ENCODE data around the gene ATG7.
"Not testable (repeated sequence)": the region's sequence is repeated elsewhere in the genome, so short reads cannot be mapped to it uniquely, and the experiment has no call there.

Gene ATG7

DNA sequence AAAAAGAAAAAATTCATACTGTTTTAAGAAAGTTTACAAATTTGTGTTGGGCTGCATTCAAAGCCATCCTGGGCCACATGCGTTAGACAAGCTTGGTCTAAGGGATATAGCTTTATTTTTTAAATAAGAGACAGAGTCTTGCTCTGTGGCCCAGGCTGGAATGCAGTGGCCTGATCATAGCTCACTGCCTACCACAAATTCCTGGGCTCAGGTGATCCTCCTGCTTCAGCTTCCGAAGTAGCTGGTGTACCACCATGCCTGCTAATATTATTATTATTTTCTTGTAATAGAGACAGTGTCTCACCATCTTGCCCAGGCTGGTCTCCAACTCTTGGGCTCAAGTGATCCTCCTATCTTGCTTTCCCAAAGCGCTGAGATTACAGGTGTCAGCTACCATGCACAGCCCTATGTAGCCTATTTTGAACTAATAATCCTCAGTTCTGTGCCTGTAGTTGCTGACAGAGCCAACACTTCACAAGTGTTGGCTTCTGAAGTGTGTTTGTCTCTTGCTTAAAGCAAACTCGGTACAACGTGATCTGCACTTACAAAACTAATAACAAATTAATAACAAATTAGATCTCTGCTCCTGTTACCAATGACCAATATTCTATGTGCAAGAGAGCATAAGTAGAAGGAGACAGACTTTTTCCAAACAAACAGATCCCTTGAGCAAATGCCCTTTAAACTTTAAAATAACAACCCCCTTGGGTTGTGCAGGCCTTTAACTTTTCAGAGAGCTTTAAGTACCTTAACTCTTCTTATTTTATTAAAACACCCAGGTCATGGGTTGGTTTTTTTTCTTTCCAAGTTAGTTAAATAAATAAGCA lies 236.4 kb downstream of the ATG7 start:
- no peak overlapping the region for H3K4me3 ChIP-seq (ENCODE audit: low read length)
- no peaks in the 10 kb centered on the region for H3K27me3 ChIP-seq (ENCODE audit: insufficient read depth, low read length)
- H3K4me1 ChIP-seq (ENCODE audit: insufficient read depth, low read length): peaks cover 19% of the 10 kb centered on the region
- no peak overlapping the region for H3K27ac ChIP-seq (ENCODE audit: low read length)
- no peaks in the 10 kb centered on the region for H3K36me3 ChIP-seq (ENCODE audit: insufficient read depth, low read depth, low read length)
- no peaks in the 10 kb centered on the region for H3K9me3 ChIP-seq (ENCODE audit: insufficient read depth, low read depth, low read length)
- no peak overlapping the region; the same call in 1 of the 2 replicates for H3K9ac ChIP-seq (ENCODE audit: low read depth, low read length)

DNA sequence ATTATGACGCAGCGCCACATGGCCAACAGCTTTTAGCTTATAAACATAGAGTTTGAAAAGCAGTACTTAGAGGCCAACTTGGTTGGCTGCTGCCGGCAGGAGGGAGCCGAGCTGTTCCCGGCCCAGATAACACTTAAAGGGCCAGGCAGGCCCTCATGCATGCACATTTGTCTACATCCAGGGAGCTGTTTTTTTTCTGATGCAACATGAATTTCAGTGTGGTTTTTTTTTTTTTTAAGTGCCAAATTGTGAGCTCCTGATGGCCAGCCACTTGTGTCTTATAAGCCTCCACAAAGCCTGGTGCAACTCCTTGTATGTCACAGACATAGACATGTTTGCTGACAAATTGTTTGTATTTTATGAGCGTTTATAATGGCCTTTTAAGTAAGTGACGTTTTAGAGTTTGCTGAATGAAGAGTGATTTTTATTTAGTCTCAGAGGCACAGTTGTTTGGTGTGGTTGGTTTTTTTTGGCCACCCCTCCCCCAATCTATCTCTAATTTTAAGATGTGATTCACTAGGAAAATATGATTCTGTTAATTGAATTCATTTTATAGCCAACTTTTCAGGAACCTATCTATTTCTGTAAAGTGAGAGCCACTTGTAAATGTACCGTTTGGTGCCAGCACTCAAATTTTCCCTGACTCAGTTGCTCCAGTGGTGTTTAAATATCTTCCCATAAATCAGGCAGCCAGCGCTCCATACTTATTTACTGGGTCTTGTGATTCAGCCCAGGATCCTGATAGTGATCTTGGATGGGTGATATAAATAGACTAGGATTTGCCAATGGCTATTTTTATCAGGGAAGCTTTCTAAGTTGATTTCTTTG lies 237.2 kb downstream of the ATG7 start:
- Histone ChIP-seq H3K4me3 (ENCODE audit: low read length) (no peak overlapping the region), H3K4me1 (ENCODE audit: insufficient read depth, low read length) (peaks cover 19% of the 10 kb centered on the region), H3K36me3 (ENCODE audit: insufficient read depth, low read depth, low read length) (no peaks in the 10 kb centered on the region), H3K27ac (ENCODE audit: low read length) (no peak overlapping the region), H3K9me3 (ENCODE audit: insufficient read depth, low read depth, low read length) (no peaks in the 10 kb centered on the region), H3K9ac (ENCODE audit: low read depth, low read length) (peak overlapping the region; percentile 65; the same call in 1 of the 2 replicates), H3K27me3 (ENCODE audit: insufficient read depth, low read length) (no peaks in the 10 kb centered on the region)

DNA sequence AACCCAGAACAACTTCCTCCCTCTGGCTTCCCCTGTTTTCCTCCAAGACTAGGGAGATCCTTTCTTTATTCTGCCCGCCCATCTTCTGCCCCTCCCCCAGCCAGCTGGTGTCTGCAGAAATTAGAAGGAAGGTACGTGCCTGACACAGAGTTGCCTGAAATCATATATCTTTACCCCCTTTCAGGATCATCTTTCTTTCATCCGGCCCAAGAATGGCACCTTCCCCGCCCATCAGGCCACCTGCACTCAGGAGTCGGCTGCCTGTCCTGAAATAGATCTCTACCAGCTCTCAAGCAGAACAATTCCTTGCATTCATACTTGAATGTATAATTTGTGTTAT lies 237.8 kb downstream of the ATG7 start:
- Histone ChIP-seq H3K9ac (ENCODE audit: low read depth, low read length) (peak overlapping the region; percentile 65; the same call in 1 of the 2 replicates), H3K27me3 (ENCODE audit: insufficient read depth, low read length) (no peaks in the 10 kb centered on the region), H3K4me3 (ENCODE audit: low read length) (no peak overlapping the region), H3K36me3 (ENCODE audit: insufficient read depth, low read depth, low read length) (no peaks in the 10 kb centered on the region), H3K9me3 (ENCODE audit: insufficient read depth, low read depth, low read length) (no peaks in the 10 kb centered on the region), H3K4me1 (ENCODE audit: insufficient read depth, low read length) (peaks cover 19% of the 10 kb centered on the region), H3K27ac (ENCODE audit: low read length) (no peak overlapping the region)

DNA sequence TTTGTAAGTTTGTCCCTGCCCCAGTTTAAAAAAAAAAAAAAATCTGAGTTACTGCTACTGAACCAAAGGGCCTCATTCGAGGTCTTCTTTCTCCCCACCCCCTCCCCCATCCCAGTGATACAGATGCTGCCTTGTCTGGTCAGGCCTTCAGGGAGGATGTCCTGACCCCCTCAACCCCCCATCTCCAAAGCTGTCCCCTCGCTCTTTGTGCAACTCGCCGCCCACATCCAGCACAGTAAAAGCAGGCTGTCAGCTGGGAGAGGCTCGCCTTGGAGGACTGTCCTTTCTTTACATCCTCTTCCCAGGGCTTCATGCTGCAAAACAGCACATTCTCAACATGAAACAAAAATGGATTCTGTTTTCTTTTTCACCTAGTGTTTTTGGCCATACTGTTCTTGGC lies 238.2 kb downstream of the ATG7 start:
- Histone ChIP-seq H3K27me3 (ENCODE audit: insufficient read depth, low read length) (no peaks in the 10 kb centered on the region), H3K4me1 (ENCODE audit: insufficient read depth, low read length) (peaks cover 19% of the 10 kb centered on the region), H3K27ac (ENCODE audit: low read length) (no peak overlapping the region), H3K9ac (ENCODE audit: low read depth, low read length) (no peak overlapping the region), H3K36me3 (ENCODE audit: insufficient read depth, low read depth, low read length) (no peaks in the 10 kb centered on the region), H3K4me3 (ENCODE audit: low read length) (no peak overlapping the region), H3K9me3 (ENCODE audit: insufficient read depth, low read depth, low read length) (no peaks in the 10 kb centered on the region)

DNA sequence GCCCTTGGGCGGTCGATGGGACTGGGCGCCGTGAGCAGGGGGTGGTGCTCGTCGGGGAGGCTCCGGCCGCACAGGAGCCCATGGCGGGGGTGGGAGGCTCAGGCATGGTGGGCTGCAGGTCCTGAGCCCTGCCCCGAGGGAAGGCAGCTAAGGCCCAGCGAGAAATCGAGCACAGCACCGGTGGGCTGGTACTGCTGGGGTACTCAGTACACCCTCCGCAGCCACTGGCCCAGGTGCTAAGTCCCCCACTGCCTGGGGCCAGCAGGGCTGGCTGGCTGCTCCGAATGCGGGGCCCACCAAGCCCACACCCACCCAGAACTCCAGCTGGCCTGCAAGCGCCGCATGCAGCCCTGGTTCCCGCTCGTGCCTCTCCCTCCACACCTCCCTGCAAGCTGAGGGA lies 239.4 kb downstream of the ATG7 start:
- not testable (repeated sequence) for H3K27ac ChIP-seq (ENCODE audit: low read length); H3K36me3 ChIP-seq (ENCODE audit: insufficient read depth, low read depth, low read length); H3K27me3 ChIP-seq (ENCODE audit: insufficient read depth, low read length); H3K4me3 ChIP-seq (ENCODE audit: low read length); H3K9me3 ChIP-seq (ENCODE audit: insufficient read depth, low read depth, low read length); H3K9ac ChIP-seq (ENCODE audit: low read depth, low read length)
- peaks cover 19% of the 10 kb centered on the region for H3K4me1 ChIP-seq (ENCODE audit: insufficient read depth, low read length)

DNA sequence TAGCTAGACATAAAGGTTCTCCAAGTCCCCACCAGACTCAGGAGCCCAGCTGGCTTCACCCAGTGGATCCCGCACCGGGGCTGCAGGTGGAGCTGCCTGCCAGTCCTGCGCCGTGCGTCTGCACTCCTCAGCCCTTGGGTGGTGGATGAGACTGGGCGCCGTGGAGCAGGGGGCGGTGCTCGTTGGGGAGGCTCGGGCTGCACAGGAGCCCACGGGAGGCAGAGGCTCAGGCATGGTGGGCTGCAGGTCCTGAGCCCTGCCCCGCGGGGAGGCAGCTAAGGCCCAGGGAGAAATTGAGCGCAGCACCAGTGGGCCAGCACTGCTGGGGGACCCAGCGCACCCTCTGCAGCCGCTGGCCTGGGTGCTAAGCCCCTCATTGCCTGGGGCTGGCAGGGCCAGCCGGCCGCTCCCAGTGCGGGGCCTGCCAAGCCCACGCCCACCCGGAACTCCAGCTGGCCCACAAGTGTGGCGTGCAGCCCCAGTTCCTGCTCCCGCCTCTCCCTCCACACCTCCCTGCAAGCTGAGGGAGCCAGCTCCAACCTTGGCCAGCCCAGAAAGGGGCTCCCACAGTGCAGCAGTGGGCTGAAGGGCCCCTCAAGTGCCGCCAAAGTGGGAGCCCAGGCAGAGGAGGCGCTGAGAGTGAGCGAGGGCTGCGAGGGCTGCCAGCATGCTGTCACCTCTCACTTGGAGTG lies 241.1 kb downstream of the ATG7 start:
- H3K9me3 ChIP-seq (ENCODE audit: insufficient read depth, low read depth, low read length); H3K4me3 ChIP-seq (ENCODE audit: low read length); H3K36me3 ChIP-seq (ENCODE audit: insufficient read depth, low read depth, low read length); H3K27me3 ChIP-seq (ENCODE audit: insufficient read depth, low read length); H3K9ac ChIP-seq (ENCODE audit: low read depth, low read length); H3K27ac ChIP-seq (ENCODE audit: low read length): not testable (repeated sequence)
- H3K4me1 ChIP-seq (ENCODE audit: insufficient read depth, low read length): peaks cover 19% of the 10 kb centered on the region

DNA sequence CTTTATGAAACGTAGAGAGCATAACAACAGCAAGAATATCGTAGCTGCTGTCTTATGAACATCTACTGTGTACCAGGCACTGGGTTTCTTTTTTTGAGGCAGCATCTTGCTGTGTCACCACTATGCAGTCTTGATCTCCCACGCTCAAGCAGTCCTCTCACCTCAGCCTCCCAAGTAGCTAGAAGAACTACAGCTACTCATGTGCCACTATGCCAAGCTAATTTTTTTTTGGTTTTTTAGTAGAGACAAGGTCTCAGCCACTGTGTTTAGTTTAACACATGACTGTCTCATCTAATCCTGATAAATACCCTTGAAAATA lies 241.6 kb downstream of the ATG7 start:
- Histone ChIP-seq H3K27me3 (ENCODE audit: insufficient read depth, low read length) (no peaks in the 10 kb centered on the region), H3K4me1 (ENCODE audit: insufficient read depth, low read length) (peaks cover 14% of the 10 kb centered on the region; the same call in 1 of the 2 replicates), H3K9me3 (ENCODE audit: insufficient read depth, low read depth, low read length) (no peaks in the 10 kb centered on the region), H3K36me3 (ENCODE audit: insufficient read depth, low read depth, low read length) (no peaks in the 10 kb centered on the region), H3K27ac (ENCODE audit: low read length) (no peak overlapping the region), H3K9ac (ENCODE audit: low read depth, low read length) (no peak overlapping the region), H3K4me3 (ENCODE audit: low read length) (no peak overlapping the region)

DNA sequence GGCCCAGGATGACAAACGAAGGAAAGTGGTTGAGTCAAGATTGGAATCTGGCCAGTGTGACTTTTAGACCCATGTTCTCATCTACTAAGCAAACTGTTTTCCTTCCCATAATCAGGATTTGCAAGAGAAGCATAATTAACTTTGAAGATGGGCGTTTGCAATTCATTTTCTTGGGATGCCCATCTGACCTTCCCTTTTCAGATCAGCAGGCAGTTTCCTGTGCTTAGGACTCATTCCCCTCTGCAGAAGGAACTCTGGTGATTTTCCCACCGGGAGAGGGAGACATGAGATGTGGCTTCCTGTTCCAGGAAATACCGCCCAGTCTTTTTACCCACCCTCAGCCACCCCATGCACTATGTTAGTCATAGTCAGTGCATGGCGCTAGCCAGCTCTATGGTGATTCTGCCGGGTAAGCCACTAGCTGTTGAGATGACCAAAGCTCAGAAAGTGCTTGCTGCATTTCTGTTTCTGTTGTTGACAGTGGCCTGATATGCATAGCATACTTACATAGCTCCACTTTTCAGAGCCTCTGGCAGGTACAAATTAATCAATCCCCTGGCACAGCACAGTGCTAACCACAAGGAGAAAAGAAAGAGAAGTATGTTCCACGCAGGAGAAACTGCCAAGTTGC lies 242.1 kb downstream of the ATG7 start:
- no peaks in the 10 kb centered on the region for H3K36me3 ChIP-seq (ENCODE audit: insufficient read depth, low read depth, low read length)
- no peak overlapping the region for H3K27ac ChIP-seq (ENCODE audit: low read length)
- no peaks in the 10 kb centered on the region for H3K9me3 ChIP-seq (ENCODE audit: insufficient read depth, low read depth, low read length)
- no peak overlapping the region for H3K9ac ChIP-seq (ENCODE audit: low read depth, low read length)
- H3K4me3 ChIP-seq (ENCODE audit: low read length): no peak overlapping the region
- H3K4me1 ChIP-seq (ENCODE audit: insufficient read depth, low read length): peaks cover 9% of the 10 kb centered on the region; the same call in 1 of the 2 replicates
- no peaks in the 10 kb centered on the region for H3K27me3 ChIP-seq (ENCODE audit: insufficient read depth, low read length)

DNA sequence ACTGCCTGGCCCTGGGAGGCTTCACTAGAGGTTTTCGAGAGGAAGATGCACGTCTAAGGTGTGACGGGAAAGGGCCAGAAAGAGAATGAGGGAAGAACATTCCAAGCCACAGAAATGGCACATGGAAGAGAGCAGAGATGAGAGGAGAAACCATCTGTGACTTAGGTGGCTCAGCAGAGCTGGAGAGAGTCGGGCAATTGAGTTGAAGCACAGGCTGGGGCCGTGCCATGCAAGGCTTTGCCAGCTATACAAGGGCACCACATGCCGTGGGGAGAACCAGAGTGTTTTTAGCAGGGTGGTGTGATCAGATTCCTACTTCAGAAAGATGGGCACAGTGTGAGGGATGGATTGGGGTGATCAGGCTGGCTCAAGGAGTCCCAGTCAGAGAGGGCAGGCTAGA lies 245.4 kb downstream of the ATG7 start:
- no peaks in the 10 kb centered on the region for H3K36me3 ChIP-seq (ENCODE audit: insufficient read depth, low read depth, low read length)
- no peak overlapping the region for H3K9ac ChIP-seq (ENCODE audit: low read depth, low read length)
- no peak overlapping the region for H3K27ac ChIP-seq (ENCODE audit: low read length)
- H3K9me3 ChIP-seq (ENCODE audit: insufficient read depth, low read depth, low read length): no peaks in the 10 kb centered on the region
- H3K4me3 ChIP-seq (ENCODE audit: low read length): no peak overlapping the region
- no peaks in the 10 kb centered on the region for H3K27me3 ChIP-seq (ENCODE audit: insufficient read depth, low read length)
- H3K4me1 ChIP-seq (ENCODE audit: insufficient read depth, low read length): no peaks in the 10 kb centered on the region

DNA sequence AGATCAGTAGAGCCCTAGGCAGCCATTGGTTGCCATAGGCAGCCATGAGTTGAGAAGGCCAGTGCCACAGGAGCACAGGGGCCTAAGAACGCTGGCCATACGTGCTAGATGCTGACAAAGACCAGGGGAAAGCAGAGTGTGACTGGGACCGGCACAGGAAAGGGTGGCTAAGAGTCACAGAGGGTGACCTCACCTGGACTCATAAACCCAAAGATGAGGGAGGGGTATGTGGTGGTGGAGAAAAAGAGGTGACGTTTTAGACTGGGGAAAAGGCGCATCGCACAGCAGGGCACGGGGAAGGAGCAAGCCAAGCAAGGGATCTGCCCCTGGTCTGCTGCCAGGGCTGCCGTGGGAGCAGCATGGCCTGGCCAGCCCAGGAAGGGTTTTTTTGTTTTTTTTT lies 249.0 kb downstream of the ATG7 start:
- H3K27ac ChIP-seq (ENCODE audit: low read length): no peak overlapping the region

DNA sequence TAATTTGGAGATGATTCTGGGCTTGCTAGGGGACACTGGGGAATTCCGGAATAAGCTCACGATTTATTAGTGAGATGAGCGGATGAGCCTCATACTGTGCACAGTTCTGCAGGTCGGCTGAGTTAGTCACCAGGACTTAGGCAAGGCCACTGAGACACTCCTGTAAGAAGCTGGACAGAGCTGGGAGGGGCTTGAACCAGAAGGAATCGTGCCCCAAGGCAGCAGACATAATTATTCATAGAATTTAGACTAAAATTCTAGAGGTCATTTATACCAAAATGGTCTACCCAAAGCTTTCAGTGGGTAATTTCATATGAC lies 250.2 kb downstream of the ATG7 start:
- Histone ChIP-seq H3K27me3 (ENCODE audit: insufficient read depth, low read length) (no peaks in the 10 kb centered on the region), H3K9me3 (ENCODE audit: insufficient read depth, low read depth, low read length) (no peaks in the 10 kb centered on the region), H3K9ac (ENCODE audit: low read depth, low read length) (no peak overlapping the region), H3K4me3 (ENCODE audit: low read length) (no peak overlapping the region), H3K27ac (ENCODE audit: low read length) (no peak overlapping the region), H3K36me3 (ENCODE audit: insufficient read depth, low read depth, low read length) (no peaks in the 10 kb centered on the region), H3K4me1 (ENCODE audit: insufficient read depth, low read length) (no peaks in the 10 kb centered on the region)

More for the DNA sequence above, 249.0 kb downstream of the ATG7 start:
- no peaks in the 10 kb centered on the region for H3K27me3 ChIP-seq (ENCODE audit: insufficient read depth, low read length)
- no peaks in the 10 kb centered on the region for H3K9me3 ChIP-seq (ENCODE audit: insufficient read depth, low read depth, low read length)
- no peaks in the 10 kb centered on the region for H3K4me1 ChIP-seq (ENCODE audit: insufficient read depth, low read length)
- no peak overlapping the region for H3K4me3 ChIP-seq (ENCODE audit: low read length)
- H3K9ac ChIP-seq (ENCODE audit: low read depth, low read length): no peak overlapping the region
- H3K36me3 ChIP-seq (ENCODE audit: insufficient read depth, low read depth, low read length): no peaks in the 10 kb centered on the region
